ENCODE measurements around the gene POMT2. TPM values are rescaled to one million over a fixed set of nuclear protein-coding genes. Genes with fewer than 3 reads are reported as not detected.

POMT2 gene
- total RNA-seq, 1 donor from 2014 or later, result 19.9 TPM

DNA sequence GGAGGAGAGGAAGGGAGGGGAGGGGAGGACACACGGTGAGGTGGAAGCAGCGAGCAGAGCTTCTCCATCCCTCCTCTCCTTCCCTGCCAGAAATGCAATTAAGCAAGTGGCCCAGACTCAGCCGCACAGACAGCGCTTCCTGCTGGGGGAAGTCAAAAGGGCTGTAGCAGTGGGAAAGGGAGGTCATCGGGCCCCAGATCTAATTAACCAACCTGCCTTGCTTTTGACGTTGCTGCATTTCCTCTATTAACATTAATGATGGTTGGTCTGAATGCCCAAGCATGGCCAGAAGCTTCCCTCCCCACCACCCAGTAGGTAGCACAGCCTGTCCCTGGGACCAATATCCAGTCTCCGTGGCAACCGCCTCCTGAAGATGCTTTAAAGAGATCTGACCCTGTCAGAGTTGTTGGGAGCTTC is 45.1 kb downstream of the POMT2 start:
- no peak for DNase-seq (ENCODE audit: low spot score)
- intact Hi-C loops (cut with DNase I), result no loop called here

DNA sequence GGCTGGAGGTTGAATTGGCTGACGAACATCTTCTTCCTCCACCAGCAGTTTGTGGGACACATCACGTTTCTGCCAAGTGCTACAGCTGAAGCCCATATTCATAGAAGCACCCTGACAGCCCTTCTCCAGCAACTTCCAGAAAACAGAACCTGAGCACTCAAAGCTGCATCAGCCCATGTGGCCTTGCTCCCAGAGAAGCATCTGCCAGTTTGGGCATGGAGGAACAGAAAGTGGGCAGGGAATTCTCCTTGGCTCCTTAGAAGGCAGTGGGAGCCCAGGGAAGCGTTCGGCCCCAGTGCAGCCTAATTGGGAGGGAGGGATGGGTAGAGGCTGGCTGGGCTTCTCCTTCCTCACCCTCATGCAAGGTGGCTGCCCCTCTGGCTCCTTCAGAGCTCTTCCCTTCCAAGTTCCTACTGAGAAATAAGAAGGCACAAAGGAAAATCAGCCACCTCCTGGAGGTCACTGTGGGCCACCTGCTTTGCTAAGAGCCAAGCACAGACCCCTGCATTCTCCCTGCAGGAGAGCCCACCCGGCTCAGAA is 45.6 kb downstream of the POMT2 start:
- no peak for DNase-seq (ENCODE audit: low spot score)
- intact Hi-C loops (cut with DNase I), result no loop called here

DNA sequence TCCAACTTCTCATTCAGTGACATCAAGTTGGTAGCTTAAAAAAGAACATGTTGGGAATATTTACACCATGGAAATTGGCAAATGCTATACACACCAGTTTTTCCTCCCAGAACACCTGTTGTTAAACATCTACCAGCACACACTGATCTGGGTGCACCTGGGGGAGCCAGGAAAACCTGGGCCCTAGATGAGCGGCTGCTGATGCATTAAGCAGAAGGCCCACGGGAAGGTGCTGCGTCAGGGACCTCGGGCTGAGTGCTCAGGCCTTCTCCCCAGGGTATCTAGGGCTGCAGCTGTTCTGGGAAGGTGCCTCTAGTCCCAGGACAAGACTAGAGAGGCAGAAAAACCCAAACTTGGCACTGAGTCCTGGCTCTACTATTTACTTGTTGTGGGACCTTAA is 46.9 kb downstream of the POMT2 start:
- intact Hi-C loops (cut with DNase I), result no loop called here
- DNase-seq (ENCODE audit: low spot score), result no peak

DNA sequence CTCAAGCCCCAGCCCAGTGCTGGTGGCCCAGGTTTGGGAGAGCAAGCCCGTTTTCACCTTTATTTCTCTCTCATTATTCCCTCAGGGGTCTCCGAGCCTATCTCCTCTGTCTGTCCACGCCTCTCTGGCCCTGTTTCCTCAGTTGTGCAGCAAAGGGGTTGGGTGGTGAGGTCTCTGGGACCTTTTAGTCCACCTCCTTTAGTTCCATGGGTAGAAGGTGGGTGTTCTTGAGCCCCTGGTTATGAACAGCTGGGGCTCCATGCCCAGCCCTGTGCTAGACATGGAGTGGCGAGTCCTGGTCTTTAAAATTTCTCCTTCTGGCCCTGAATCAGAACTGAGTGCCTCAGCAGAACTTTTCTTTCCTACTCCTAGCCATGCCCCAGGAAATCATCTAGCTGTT is 48.4 kb downstream of the POMT2 start:
- DNase-seq (ENCODE audit: low spot score), result peak; percentile 61
- intact Hi-C loops (cut with DNase I), result no loop called here

DNA sequence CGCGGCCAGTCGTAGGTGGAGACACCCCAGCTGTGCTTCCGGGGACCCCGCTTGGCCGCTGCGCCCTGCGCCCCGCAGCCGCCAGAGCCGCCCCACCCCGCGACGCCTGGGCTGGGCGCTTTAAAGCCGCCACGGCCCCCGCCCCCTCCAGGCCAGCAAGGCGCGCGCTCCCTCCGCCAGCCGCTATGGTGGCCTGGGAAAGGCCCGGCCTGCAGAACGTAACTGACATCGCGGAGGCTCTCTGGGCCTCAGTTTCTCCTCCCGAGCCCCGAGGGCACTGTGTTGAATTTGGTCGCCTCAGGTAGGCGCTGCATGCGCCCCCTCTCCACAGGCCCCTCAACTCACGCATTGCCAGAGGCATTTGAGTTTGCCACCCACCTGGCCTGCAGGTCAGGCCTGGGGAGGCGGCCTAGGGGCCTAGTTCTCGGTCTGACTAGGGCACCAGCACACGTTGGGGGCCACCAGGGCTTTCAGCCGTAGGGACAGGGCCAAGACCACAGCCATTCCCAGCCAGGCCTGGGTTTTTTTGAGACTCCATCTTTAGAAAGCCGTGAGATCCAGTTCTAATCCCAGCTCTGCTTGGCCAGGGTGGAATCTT is 49.5 kb downstream of the POMT2 start, which contains the start of gene NGB:
Gene NGB (minus strand): TSS at position 94 of the 598 bp plus-strand sequence. CDS start 269 bp downstream, outside the sequence.
- intact Hi-C loops (cut with DNase I), result no loop called here
- DNase-seq (ENCODE audit: low spot score), result peak; percentile 41

DNA sequence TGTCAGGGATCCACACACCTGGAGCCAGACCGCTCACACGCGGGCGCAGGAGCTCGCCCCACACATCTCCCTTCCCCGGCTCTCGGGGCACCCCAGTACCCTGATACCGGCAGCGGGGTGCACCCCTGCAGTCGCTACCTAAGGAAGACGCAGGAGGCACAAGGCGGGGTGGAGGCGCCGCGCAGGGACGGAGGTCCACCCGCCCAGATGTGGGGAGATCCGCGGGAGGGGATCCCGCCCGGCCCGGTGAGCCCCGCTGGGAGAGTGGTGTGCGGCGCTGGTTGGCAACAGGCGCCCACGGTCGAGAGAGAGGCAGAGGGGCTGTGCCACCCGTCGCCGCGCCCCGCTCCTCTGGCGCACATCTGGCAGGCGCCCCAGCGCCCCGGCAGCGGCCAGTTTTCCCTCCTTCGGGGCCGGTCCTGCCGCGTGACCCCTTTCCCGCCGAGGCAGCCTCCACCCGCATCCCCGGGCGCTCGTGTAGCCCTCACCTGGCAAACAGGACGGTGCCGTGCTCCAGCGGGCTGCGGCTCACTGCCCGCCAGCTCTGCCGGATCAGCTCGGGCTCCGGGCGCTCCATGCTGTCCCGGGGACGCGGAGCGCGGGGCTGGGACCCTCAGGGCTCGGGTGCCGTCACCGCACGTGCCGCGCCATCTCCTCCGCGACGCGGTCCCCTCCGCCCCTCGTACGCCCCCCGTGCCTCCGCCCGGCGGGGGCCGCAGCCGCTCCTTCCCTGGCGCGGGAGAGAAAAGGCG is 50.1 kb downstream of the POMT2 start:
- intact Hi-C loops (cut with DNase I), result no loop called here
- no peak for DNase-seq (ENCODE audit: low spot score)

DNA sequence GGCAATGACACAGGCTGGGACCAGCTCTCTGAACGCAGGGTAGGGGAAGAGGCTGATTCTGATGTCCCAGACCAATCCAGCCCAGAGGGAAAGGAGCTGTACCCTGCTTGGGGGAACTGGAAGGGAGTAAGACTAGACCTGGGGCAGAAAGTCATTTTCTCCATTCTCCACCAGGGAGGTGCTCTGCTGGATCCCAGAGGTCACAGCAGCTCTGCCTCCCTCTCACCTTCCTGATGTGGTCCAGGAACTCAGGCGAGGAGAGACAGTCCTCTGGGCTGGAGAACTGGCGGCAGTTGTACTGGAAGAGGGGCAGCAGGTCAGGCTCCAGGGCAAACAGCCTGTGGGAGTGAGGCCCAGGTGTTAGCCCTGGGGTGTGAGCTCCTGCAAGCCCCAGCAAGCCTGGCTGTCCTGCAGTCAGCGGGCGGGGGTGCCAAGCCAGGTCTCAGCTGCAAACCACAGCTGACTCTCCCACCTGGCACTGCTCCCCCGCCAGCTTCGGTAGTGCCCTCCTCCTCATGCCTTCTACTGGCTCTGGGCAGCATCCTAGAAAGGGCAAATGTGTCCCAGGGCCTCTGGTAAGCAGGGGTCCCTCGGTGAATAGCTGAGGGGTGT is 51.6 kb downstream of the POMT2 start:
- no peak for DNase-seq (ENCODE audit: low spot score)
- intact Hi-C loops (cut with DNase I), result no loop called here

DNA sequence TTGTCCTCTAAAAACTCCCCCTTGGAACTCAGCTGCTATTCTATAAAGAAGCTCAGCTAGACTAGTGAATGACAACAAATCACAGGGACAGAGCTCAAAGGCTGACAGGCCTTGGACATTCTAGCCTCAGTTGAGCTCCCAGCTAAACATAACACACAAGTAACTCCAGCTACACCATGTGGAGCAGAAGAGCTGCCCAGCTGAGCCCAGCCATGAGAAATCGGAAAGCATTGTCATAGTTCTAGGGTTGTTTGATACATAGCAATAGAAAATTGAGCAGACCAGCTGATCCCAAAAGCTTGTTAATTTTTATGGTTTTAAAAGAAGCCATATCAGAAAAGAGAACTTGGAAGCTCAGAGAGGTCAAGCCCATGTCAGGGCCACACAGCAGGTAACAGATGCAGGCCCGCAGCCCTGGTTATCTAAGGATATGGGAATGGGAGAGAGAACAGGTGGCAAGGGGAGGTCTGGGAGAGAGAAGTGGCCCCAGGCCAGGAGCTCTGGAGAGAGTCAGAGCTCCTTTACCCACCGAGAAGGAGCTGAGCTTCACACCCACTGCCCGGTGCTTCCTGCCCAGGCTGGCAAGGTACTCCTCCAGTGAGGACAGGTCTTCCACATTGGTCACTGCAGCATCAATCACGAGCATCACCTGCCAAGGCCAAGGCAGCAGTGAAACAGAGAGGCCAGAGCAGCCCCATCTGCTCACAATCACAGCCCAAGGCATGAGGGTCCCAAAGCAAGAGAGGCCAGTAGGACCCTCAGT is 52.6 kb downstream of the POMT2 start:
- intact Hi-C loops (cut with DNase I), result no loop called here

DNA sequence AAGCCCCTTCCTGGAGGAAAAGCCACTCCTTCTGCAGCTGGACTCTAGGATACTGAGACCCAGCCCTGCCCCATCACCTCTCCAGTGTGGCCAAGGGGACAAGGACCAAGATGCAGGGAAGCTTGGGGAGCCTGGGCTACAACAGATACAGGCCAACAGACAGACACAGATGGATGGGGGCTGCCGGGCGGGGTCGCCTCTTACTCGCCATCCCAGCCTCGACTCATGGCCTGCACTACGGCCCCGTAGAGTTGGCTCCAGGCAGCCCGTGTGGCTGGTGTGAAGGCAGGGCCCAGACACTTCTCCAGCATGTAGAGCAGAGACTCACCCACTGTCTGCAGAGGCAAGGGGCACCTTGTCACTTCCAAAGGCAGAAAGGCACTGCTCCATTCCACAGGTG is 54.3 kb downstream of the POMT2 start:
- intact Hi-C loops (cut with DNase I), result no loop called here
- DNase-seq (ENCODE audit: low spot score), result no peak

More for the DNA sequence above, 52.6 kb downstream of the POMT2 start:
- DNase-seq (ENCODE audit: low spot score), result no peak

DNA sequence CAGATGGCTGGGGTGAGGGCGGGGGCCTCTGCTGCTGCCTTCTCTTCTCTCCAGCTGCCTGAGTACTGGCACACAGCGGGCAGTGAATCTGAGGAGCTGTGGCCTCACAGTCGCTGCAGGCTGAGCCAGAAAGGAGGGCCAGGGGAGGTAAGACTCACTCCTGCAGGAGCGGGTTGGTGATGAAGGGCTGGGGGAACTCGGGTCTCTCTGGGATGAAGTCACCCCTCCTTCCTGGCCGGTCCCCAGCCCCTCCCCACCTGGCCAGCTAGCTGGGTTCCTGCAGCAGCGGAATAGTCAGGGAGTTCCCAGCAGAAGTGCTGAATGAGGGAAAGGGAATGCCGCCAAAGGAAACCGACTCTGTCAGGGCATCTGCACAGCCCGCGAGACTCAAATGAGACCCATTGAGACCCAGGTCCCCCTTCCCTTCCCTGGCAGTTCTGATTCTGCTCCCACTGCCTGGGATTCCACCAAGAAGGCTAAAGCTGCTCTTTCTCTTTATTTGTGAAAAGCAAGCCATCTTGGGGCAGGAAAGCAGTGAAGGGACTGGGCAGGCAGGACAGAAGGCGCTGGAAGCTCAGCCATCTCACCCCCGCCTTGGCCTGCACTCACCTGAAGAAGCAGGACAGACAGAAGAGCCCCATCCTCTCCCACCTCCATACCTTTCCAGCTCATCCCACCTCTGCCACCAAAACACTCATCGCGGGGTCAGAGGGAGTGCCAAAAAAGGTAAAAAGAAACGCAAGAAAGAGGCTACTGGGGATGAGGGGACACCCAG is 54.9 kb downstream of the POMT2 start:
- intact Hi-C loops (cut with DNase I), result no loop called here
- DNase-seq (ENCODE audit: low spot score), result no peak

DNA sequence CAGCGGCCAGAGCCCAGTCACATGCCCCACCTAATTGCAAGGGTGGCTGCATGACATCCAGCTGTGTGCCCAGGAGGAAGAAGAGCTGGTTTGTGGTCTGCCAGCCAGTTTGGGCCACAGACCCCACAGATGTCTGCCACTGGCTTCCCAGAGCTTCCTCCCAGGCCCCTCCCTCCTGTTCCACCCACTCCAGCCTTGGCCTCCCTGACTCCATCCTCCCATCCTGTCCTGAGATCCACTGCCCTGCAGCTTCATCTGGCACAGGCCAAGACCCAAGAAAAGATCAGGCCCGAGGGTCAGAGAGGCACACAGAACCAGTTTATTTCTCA is 55.5 kb downstream of the POMT2 start:
- intact Hi-C loops (cut with DNase I), result no loop called here
- no peak for DNase-seq (ENCODE audit: low spot score)

DNA sequence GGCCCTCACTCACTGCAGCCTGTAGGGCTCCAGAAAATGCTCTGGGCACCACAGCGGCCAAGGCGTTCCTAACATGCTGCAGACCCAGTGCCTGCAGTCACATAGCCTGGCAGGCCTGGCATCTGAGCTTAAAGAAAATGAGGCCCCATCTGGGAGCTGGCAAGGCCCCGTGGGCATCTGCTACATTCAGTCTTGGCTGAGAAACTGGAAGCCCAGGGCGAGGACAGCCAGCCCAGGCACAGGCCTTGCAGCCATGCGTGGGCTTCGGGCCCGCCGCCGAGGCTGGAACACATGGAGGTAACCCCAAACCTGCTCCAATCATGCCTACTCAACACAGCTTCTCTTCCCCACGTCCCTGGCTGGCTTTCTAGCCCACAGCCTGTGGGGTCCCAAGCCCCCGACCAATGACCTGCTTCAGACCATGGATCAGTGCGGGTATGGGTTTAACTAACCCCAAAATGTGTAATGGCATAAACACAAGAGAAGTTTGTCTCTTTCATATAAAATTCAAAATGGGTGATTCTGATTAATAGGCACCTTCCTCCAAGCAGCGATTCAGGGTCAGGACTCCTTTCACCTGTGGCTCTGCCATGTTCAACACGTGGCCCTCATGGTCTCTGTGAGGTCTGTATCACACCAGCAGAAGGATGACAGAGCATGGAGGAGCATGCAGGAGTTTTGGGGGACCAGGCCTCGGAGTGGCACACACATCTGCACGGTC is 56.1 kb downstream of the POMT2 start:
- intact Hi-C loops (cut with DNase I), result no loop called here
- no peak for DNase-seq (ENCODE audit: low spot score)

DNA sequence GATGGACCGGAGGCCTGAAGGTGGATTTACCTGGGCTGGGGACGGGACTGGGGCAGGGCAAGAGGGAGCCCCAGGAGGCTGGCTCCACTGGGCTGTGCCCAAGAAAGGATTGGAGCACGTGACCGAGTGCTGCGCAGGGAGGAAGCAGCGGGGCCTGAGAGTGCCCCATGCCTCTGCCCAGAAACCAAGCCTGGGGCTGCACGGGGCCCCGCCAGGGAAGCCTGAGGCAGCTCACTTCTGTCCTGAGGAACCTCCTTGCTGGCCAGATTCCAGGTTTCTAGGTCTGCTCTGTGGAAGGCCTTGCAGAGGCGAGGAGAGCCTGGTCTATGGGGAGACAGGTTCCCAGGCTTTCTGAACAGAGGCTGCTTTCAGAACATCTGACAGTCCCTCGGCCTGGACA is 60.1 kb downstream of the POMT2 start:
- no peak for DNase-seq (ENCODE audit: low spot score)

DNA sequence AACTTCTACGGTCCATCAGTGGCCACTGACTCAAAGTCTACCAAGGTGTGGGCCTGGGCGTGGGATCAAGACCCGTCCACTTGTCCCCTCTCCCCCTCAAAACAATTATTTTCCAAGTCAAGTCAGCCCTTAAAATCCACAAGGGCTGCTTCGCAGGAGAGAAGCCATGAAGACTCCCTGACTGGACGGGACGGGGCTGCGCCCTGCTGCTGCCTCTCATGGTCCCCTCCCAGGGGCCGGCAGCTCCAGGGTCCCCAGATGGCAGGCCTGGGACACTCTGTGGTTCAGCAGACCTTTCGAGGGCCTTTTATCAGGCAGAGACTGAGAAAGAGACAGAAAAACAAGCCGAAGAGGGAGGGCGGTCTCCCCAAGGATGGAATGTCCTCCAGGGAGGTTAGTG is 60.5 kb downstream of the POMT2 start:
- DNase-seq (ENCODE audit: low spot score), result no peak
- intact Hi-C loops (cut with DNase I), result no loop called here

More for the DNA sequence above, 60.1 kb downstream of the POMT2 start:
- intact Hi-C loops (cut with DNase I), result no loop called here

DNA sequence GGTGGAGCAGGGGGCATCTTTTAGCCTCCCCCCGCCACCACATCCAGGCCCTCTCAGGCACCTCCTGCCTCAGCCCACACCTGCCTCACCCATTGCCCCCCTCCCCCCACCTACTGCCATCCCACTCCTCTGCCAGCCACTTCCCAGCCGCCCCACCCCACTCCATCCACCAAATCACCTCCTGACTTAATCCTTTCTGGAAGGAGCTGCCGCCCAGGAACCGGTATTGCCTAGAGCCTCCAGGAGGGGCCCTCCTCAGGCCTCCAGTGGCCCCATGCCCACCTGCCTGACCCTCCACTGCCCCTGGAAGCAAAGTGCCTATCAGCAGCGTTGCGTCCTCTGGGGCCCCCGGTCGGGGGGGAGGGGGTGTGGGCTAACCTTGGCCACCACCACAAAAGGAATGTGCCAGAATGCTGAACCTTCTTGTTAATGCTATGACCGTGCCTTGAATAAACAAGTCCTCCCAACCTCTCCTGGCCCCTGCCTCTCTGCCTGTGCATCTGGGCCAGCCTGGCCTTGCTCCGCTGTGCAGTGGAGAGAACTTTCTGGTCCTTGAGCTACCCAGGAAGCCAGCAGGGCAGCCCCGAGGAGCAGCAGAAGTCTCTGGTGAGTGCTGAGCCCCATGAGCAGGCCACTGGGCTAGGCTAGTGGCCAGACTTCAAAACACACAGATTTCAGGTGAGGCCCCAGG is 61.5 kb downstream of the POMT2 start:
- DNase-seq (ENCODE audit: low spot score), result no peak
- intact Hi-C loops (cut with DNase I), result no loop called here

DNA sequence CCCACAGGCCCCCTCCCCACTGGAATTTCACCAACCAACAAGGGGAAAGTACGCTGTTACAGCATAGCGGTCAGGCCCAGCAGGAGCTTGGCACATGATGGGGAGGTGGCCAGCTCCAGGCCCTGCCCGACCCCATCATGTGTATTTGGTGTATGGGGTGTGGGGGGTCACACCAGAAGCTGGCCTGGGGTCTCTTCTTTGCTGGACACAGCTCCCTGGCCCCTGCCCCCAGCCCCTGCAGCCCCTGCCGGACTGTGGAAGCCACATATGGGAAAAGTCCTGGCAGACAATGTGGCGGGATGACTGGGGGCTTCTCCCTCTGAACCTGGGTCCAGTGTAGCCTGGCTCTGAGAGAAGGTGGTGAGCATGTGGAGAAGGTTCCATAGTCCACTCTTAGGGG is 62.1 kb downstream of the POMT2 start:
- no peak for DNase-seq (ENCODE audit: low spot score)
- intact Hi-C loops (cut with DNase I), result no loop called here

DNA sequence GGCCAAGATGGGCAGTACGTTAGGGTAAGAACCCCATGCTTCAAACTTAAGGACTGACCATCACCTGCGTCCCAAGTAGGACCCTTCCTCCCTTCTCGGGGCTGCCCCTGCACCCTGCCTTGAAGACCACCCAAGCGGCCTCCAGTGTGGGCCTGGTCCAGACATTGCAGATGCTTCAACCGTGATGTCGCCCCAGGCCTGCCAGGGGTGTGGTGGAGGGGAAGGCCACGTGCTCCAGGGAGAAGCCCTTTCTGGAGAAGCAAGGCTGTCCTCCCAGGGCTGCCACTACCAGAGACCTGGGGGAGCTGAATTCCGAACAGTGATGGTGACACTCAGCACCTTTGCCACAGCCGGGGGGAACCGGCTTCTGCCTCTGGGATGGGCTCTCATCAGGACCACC is 63.0 kb downstream of the POMT2 start:
- intact Hi-C loops (cut with DNase I), result no loop called here

DNA sequence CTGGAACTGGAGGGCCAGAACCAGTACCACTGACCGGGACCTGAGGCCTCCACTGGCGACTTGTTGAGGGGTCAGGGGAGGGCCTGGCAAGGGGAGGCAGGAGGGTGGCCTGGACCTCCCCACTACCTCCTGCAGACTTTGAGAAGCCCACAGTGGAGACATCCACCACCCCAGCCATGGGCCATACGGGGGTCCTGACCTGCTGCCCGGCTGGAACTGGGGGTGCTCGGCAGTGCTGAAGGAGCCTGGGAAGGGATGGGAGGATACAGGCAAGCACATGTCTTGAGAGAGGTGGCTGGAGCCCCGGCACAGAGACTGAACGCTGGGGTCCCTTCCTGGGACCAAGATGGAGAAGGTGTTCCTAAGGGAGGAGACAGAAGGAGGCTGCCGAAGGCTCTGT is 64.0 kb downstream of the POMT2 start:
- intact Hi-C loops (cut with DNase I), result no loop called here
- no peak for DNase-seq (ENCODE audit: low spot score)

More for the DNA sequence above, 63.0 kb downstream of the POMT2 start:
- no peak for DNase-seq (ENCODE audit: low spot score)

All from cardiac septum (tissue), 1 donor.